ENCODE measurements around the gene ADAM10.

Gene ADAM10

GRCh38 chr15:58716027-58716426 is 33.5 kb downstream of the ADAM10 start:
- no peak for DNase-seq (ENCODE audit: low spot score)

DNA sequence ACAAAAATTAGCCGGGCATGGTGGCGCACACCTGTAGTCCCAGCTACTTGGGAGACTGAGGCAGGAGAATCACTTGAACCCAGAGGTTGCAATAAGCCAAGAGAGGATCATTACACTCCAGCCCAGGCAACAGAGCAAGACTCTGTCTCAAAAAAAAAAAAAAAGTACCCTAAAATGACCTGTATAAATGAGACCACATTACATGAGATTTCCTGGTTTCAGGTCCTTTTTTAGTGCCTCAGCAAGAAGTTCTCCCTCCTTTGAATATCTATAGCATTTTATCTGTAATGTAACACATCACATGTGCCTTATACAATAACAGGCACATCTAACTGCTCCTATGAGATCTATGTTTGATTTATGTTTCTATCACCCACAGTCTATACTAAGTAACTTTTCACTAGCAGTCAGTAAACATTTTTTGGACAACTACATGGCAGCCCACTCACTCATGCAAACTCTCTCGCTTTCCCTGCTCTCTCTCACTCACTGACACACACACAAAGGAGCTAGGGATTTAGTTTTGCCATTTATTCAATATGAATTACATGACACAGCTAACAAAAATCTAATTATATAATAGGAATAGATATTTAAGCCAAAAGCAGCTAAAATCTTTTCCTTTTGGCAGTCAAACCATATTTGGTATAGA is 34.1 kb downstream of the ADAM10 start:
- DNase-seq (ENCODE audit: low spot score) = no peak

DNA sequence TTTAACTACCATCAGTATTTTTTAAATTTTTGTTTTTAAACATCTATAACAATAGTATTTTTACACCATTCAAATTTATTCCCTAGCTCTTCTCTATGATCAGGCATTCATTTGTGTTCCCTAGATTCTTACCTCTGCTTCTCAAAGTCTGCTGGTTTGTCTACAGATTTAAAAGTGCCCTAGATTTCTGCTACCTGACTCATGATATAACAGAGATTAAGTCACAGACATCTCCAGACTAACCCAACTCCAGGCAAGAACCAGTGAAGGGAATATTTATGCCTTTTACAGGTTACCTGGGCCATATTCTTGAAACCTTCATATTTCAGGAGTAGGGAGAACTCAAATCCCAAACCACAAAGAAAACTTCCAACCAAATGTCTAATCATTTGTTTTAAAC is 38.8 kb downstream of the ADAM10 start:
- no peak for DNase-seq (ENCODE audit: low spot score)

DNA sequence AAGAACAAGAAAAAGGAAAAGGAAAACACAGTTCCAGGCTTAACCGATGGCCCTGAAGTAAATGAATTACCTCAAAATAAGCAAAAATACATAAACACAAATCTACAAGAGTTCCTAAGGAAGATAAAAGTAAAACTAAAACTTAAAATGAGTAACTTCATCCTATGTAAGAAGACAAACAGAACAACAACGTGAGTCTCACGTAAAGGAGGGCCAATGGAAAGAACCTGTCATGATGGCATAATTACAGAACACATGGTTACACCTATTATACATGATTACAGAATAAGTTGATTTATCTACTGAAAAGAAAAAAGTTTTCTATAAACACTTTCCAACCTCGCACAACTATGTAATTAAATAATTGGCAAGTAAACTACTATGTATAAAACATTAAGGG is 42.1 kb downstream of the ADAM10 start:
- DNase-seq (ENCODE audit: low spot score) = no peak

GRCh38 chr15:58705105-58705504 is 44.4 kb downstream of the ADAM10 start:
- DNase-seq (ENCODE audit: low spot score) = no peak

DNA sequence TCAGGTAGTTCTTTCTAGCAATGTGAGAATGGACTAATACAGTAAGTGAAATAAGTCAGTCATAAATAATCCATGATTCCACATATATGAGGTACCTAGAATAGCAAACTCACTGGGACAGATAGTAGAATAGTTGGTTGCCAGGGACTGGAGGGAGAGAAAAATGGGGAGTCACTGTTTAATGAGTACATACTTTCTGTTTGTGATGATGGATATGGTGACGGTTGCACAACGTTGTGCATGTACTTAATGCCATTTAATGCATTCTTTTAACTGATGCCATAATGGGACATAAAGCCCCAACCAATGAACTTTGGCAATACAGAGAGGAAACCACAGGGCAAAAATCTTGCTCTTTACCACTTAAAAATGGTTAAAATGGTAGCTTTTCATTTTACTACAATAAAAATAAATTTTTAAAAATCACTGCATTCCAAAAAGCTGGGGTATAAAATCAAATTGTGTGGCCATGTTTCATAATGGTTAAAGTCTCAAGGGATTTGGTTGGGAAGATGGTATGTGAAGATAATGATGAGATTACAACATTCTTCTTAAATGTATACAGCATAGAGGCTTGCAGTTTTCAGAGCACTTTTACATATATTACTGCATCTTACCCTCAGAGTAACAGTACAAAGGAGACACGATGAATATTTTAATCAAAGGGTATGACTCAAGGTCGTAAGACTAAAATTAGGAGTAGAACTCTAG is 45.2 kb downstream of the ADAM10 start:
- DNase-seq (ENCODE audit: low spot score) = no peak

DNA sequence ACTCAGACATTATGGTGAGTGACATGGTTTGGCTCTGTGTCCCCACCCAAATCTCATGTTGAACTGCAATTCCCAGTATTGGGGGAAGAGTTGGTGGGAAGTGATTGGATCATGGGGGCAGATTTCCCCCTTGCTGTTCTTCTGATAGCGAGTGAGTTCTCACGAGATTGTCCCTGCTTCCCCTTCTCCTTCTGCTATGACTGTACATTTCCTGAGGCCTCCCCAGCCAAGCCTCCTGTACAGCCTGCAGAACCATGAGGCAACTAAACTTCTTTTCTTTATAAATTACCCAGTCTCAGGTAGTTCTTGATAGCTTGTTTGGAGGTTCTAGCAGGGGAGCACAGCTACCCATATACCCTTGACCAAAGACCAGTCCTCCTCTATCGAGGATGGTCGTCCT is 45.9 kb downstream of the ADAM10 start:
- DNase-seq (ENCODE audit: low spot score) = no peak

DNA sequence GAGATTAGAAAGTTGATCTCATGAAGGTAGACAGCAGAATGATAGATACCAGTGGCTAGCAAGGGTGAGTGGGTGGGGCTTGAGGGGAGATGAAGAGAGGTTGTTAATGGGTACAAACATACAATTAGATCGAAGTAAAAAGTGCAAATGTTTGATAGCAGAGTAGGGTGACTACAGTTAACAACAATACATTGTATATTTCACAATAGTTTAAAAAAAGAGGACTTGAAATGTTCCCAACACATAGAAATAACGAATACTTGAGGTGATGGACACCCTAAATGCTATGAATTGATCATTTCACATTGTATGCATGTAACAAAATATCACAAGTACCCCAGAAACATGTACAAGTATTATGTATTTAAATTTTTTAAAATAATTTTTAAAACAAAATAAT is 47.3 kb downstream of the ADAM10 start:
- DNase-seq (ENCODE audit: low spot score) = no peak

DNA sequence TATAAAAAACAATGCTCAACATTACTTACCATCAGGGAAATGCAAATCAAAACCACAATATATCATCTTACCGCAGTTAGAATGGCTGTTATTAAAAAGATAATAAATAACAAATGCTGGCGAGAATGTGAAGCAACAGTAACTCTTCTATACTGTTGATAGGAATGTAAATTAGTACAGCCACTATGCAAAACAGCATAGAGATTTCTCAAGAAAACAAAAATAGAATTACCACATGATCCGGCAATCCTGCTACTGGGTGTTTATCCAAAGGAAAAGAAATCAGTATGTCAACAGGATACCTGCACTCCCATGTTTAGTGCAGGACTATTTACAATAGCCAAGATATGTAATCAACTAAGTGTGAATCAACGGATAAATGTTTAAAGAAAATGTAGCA is 48.1 kb downstream of the ADAM10 start:
- DNase-seq (ENCODE audit: low spot score) = no peak

DNA sequence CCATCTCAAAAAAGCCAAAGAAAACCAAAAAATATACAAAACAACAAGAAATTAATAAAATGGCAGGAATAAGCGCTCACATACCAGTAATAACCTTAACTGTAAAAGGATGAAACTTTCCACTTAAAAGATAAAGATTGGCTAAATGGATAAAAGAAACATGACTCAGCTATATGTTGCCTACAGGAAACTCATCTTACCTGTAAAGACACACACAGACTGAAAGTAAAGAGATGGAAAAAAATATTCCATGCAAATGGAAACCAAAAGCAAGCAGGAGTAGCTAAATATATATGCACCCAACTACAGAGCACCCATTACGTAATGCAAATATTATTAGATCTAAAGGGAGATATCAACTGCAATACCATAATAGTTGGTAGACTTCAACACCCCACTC is 49.7 kb downstream of the ADAM10 start:
- no peak for DNase-seq (ENCODE audit: low spot score)

- no peak for DNase-seq (ENCODE audit: low spot score)
Measured at GRCh38 chr15:58698887-58699641, 50.4 kb downstream of the ADAM10 start.

DNA sequence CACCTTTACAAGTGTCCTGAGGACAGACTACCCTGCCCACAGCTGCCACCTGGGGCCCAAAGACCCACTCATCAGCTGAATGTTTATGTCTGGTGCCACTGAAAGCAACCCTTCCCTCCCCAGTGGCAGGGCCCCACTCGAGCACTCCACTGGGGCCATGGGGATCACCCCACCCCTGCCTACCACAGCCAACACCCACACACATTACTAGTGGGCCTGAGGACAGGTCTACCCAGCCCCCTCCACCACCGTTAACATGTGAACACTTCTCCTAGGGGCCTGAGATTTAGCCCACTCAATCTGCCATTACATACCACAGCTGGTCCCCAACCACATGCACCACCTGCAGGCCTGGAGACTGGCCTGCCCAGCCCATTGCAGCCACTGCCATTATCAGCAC is 52.3 kb downstream of the ADAM10 start:
- no peak for DNase-seq (ENCODE audit: low spot score)

- no peak for DNase-seq (ENCODE audit: low spot score)
Measured at GRCh38 chr15:58696738-58697137, 52.8 kb downstream of the ADAM10 start.

GRCh38 chr15:58694641-58695398 is 54.7 kb downstream of the ADAM10 start:
- no peak for DNase-seq (ENCODE audit: low spot score)

DNA sequence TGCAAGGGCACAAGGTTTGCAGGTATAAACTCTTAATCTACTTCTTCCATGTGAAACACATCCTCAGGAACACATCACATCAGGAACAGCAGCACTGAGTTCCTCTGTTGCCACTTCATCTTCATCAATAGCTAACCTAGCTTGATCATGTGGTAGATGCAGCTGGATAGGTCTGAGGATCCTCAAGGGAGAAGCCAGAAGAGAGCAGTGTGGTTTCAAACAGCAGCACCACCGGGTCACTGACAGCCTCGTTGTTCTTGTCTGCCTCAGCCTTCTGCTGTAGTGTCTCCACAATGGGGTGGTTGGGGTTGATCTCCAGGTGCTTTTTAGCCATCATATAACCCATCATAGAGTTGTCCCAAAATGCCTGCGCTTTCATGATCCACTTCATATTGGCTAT is 58.8 kb downstream of the ADAM10 start:
- no peak for DNase-seq (ENCODE audit: low spot score)

- no peak for DNase-seq (ENCODE audit: low spot score)
Measured at GRCh38 chr15:58689646-58690045, 59.9 kb downstream of the ADAM10 start.

DNA sequence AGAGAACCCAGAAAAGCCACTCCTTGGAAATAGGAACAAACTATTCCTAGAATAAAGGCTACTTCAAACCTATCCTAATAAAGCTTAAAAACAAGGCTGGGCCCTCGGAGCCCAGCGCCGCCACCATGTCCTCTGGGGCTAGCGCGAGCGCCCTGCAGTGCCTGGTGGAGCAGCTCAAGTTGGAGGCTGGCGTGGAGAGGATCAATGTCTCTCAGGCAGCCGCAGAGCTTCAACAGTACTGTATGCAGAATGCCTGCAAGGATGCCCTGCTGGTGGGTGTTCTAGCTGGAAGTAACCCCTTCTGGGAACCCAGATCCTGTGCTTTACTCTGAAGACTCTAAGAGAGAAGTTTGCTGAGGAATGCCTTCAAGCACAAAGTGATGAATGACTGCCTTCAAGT is 63.2 kb downstream of the ADAM10 start:
- DNase-seq (ENCODE audit: low spot score) = no peak

GRCh38 chr15:58684751-58685150 is 64.8 kb downstream of the ADAM10 start:
- no peak for DNase-seq (ENCODE audit: low spot score)

DNA sequence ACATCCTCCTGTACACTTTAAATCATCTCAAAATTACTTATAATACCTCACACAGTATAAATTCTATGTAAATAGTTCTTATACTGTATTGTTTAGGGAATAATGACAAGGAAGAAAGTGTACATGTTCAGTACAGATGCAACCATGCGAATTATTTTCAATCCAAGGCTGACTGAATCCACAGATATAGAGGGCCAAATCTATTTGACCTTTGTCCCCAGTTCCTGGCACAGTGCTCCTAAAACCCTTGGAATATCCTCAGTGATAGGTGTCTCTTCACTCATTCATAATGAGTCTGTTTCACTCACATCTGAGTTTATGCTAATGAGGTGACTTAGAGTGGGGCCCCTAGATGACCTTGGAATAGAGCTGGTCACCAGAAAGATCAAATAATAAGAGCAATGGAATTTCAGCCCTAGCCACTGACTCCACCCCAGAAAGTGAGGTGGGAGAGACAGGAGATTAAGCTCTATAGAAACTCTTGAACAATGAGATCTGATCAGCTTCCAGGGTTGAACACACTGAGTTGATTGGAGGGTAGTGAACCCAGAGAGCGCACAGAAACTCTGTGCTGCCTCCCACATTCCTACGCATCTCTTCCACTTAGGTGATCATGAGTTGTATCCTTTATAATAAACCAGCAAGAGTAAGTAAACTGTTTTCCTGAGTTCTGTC is 65.3 kb downstream of the ADAM10 start:
- no peak for DNase-seq (ENCODE audit: low spot score)

DNA sequence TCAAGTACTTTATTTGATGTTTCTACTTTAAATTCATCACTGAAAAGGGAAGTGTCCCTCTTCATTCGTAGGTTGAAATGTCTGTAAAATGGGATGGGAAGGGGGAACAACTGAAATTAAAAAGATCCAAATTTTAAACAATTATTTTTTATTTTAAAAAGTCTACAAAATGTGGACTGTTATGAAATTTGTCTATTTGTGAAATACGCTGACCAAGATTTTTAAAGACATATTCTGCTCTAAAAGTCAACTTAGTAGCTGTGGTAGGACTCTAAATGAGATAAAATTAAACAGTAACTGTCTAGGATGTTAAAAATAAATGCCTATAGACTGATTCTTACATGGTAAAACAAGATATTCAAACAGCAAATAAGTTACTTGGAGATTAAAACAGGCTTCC is 67.3 kb downstream of the ADAM10 start:
- no peak for DNase-seq (ENCODE audit: low spot score)

- no peak for DNase-seq (ENCODE audit: low spot score)
Measured at GRCh38 chr15:58678683-58679082, 70.8 kb downstream of the ADAM10 start.

GRCh38 chr15:58677426-58677825 is 72.1 kb downstream of the ADAM10 start:
- DNase-seq (ENCODE audit: low spot score) = no peak
